ENCODE measurements around the gene RPGRIP1L.
"Not testable (repeated sequence)": the region's sequence is repeated elsewhere in the genome, so short reads cannot be mapped to it uniquely, and the experiment has no call there.

Gene RPGRIP1L

GRCh38 chr16:53707671-53708070 lies 4.0 kb upstream of the RPGRIP1L start:
- no peak for TF ChIP-seq CTCF (IDR thresholded peaks at IDR 0.05; ENCODE audit: borderline replicate concordance, control extremely low read depth, extremely low read depth, insufficient read depth, missing control alignments)
- DNase-seq (ENCODE audit: low spot score), result no peak
- in situ Hi-C loops (cut with MboI; ENCODE audit: low sequenced_read_pairs, unreplicated experiment), result no loop called here

- no peak for DNase-seq (ENCODE audit: low spot score)
- TF ChIP-seq CTCF (IDR thresholded peaks at IDR 0.05; ENCODE audit: borderline replicate concordance, control extremely low read depth, extremely low read depth, insufficient read depth, missing control alignments), result no peak
- in situ Hi-C loops (cut with MboI; ENCODE audit: low sequenced_read_pairs, unreplicated experiment), result no loop called here
Observed at GRCh38 chr16:53704445-53704813, 770 bp upstream of the RPGRIP1L start.

GRCh38 chr16:53698271-53698670 lies 5.4 kb downstream of the RPGRIP1L start:
- DNase-seq (ENCODE audit: low spot score); in situ Hi-C loops (cut with MboI; ENCODE audit: low sequenced_read_pairs, unreplicated experiment): not testable (repeated sequence)

- in situ Hi-C loops (cut with MboI; ENCODE audit: low sequenced_read_pairs, unreplicated experiment), result no loop called here
- no peak for TF ChIP-seq CTCF (IDR thresholded peaks at IDR 0.05; ENCODE audit: borderline replicate concordance, control extremely low read depth, extremely low read depth, insufficient read depth, missing control alignments)
- DNase-seq (ENCODE audit: low spot score), result no peak
Observed at GRCh38 chr16:53695070-53695469, 8.6 kb downstream of the RPGRIP1L start.

GRCh38 chr16:53693320-53693719 lies 10.3 kb downstream of the RPGRIP1L start:
- no peak for TF ChIP-seq CTCF (IDR thresholded peaks at IDR 0.05; ENCODE audit: borderline replicate concordance, control extremely low read depth, extremely low read depth, insufficient read depth, missing control alignments)
- in situ Hi-C loops (cut with MboI; ENCODE audit: low sequenced_read_pairs, unreplicated experiment), result no loop called here
- DNase-seq (ENCODE audit: low spot score), result no peak

- no peak for TF ChIP-seq CTCF (IDR thresholded peaks at IDR 0.05; ENCODE audit: borderline replicate concordance, control extremely low read depth, extremely low read depth, insufficient read depth, missing control alignments)
- in situ Hi-C loops (cut with MboI; ENCODE audit: low sequenced_read_pairs, unreplicated experiment), result no loop called here
- no peak for DNase-seq (ENCODE audit: low spot score)
Observed at GRCh38 chr16:53692146-53692545, 11.5 kb downstream of the RPGRIP1L start.

GRCh38 chr16:53690771-53691170 lies 12.9 kb downstream of the RPGRIP1L start:
- in situ Hi-C loops (cut with MboI; ENCODE audit: low sequenced_read_pairs, unreplicated experiment), result no loop called here
- no peak for TF ChIP-seq CTCF (IDR thresholded peaks at IDR 0.05; ENCODE audit: borderline replicate concordance, control extremely low read depth, extremely low read depth, insufficient read depth, missing control alignments)
- no peak for DNase-seq (ENCODE audit: low spot score)
